Measurements from ENCODE around the gene ANO10.
"Not testable (repeated sequence)": the region's sequence is repeated elsewhere in the genome, so short reads cannot be mapped to it uniquely, and the experiment has no call there.

Gene ANO10

DNA sequence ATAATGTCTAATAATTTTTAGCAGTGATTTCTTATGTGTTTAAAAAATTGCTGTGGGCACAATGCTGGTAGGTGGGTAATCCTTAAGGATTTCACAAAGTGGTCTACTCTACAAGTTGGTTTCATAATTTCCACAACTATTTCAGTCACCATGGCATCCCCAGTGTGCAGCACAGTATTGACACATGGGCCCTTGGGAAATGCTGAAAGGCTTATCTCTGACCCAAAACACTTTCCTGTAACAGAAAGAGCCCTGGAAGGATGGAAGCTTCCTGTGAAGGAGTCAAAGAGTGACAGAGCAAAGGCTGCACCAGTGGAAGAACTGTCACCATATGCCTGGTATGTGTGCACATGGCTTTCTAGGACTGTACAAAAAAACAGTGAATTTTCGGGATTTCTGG, 153.7 kb downstream of the ANO10 start:
- no peak for DNase-seq

DNA sequence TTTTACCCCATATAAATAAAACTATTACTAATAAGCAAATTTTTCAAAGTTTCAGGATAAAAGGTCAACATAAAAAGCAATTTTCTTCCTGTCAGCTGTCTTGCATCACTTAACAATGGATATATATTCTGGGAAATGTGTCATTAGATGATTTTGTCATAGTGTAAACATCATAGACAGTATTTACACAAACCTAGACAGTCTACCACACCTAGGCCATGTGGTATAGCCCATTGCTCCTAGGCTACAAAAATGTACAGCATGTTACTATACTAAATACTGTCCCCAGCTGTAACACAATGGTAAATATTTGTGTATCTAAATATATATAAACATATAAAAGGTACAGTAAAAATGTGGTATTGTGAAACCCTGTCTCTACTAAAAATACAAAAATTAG, 156.7 kb downstream of the ANO10 start:
- no peak for DNase-seq

DNA sequence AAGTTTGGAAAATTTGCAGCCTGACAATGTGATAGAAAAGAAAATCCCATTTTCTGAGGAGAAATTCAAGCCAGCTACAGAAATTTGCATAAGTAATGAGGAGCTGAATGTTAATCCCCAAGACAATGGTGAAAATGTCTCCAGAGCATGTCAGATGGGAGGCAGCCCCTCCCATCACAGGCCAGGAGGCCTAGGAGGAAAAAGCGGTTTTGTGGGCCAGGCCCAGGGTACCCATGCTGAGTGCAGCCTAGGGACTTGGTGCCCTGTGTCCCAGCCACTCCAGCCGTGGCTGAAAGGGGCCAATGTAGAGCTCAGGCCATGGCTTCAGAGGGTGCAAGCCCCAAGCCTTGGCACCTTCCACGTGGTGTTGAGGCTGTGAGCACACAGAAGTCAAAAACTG, 159.2 kb downstream of the ANO10 start:
- DNase-seq: not testable (repeated sequence)

DNA sequence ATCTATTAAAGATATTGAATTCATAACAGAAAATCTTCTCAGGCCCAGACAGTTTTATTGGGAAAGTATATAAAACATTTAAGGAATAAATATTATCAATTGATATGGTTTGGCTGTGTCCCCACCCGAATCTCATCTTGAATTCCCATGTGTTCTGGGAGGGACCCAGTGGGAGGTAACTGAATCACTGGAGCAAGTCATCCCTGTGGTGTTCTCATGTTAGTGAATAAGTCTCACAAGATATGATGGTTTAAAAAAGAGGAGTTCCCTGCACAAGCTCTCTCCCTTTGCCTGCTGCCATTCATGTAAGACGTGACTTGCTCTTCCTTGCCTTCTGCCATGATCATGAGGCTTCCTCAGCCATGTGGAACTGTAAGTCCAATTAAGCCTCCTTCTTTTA, 160.5 kb downstream of the ANO10 start:
- DNase-seq: no peak

- not testable (repeated sequence) for DNase-seq
Observed at GRCh38 chr3:43457038-43457437, 164.8 kb downstream of the ANO10 start.

DNA sequence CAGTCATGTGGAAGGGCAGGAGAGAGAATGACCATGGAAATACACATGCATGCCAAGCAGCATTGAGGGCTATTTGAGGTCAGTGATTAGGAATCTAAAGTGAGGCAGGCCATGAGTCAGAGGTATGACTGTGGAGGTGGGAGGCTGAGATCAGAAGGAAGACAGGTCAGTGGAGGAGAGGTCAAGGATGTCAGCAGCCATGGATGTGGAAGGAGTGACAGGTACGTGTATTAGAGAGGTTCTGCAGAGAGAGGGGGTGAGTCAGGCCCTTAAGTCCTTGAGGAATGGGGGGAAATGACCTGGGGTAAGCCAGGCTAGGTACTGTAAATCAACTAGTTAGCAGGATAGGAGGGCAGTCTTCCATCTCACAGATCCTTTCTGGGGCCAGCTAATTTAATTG, 166.6 kb downstream of the ANO10 start:
- DNase-seq: no peak

DNA sequence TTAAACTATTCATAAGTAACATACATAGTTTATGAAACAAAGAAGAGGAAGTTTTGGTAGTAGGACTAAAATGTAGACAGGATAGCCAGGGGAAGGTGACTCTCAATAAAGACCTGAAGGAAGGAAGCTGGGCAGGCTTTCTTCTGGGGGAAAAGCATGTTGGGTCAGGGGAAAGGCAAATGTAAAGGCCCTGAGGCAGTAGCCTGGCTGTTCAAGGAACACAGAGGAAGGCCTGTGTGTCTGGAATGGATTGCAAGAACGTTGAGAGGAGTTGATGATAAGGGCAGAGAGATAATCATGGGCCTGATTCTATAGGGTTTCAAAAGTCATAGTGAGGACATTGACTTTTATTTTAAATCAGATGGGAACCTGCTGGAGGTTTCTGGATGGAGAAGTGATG, 167.8 kb downstream of the ANO10 start:
- DNase-seq: no peak

DNA sequence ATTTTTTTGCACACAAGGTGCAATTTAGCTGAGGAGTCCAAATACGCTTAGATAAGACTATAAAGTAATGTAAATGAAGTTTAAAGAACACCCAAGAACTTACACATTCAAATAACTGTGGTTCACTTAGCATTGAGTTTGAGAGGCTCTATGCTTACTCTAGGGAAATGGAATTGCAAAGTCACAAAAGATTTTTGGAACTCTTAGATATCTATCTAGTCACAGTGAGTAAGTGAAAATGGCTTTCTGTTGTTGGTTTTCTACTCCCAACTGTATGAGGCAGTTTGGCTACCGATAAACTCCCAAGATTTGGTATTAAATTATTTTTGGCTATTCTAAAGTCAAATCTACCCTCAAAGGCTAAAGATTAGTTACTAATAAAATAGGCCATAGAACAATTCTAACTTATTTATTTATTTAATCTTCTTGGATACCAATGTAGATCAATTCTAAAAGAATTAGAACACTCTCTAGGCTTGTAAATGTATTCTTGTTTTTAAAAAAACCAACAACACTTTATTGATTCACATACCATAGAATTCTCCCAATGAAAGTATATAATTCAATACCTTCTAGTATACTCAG, 170.0 kb downstream of the ANO10 start:
- DNase-seq: no peak

DNA sequence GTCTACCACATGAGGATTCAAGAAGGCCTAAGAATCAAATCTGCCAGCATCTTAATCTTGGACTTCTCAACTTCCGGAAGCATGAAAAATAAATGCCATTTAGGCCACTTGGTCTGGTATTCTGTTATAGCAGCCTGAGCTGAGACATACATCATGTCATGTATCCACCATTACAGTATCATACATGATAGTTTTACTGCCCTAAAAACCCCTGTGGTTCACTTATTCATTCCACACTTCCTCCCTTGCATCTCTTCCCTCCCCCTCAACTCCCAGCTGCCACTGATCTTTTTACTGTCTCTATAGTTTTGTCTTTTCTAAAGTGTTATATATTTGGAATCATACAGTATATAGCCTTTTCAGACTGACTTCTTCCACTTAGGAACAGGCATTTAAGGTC, 173.7 kb downstream of the ANO10 start:
- no peak for DNase-seq

DNA sequence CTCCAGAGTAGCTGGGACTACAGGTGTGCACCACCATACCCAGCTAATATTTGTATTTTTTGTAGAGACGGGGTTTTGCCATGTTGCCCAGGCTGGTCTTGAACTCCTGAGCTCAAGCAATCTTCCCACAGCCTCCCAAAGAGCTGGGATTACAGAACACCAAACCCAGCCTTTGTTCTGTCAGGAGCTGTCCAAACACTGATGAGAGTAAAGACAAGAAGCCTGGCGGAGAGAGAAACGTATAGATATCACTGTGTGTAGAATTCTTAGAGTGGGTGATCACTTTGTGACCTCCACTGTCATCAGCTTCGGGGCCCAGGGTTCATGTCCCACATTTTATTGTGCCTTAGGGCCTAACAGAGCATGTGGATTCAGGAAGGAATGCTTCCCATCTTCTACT, 176.0 kb downstream of the ANO10 start:
- DNase-seq: no peak

DNA sequence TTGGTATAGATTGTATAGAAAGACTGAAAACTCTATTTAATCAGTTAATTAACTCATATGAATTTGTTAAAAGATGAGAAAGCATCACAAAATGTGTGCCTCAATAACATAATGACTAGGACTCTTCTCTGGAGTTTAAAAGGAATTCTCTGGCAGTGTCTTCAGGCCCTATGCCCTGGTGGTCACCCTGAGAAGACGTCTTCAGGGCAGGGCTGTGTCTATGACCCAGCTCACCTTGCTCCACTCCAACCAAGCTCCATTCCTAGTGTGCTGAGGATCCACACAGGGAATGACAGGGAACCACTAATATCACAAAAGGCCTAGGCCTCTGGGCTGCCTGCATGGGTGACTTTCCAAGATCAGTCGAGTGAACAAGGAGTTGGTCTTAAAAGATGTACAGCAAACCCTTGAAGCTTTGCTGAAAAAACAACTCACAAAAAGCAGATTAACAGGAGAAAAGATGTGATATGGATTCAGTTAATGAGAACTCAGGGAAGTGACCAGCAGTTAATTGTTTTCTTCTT, 178.9 kb downstream of the ANO10 start:
- no peak for DNase-seq

- DNase-seq: no peak
Observed at GRCh38 chr3:43436507-43437140, 185.2 kb downstream of the ANO10 start.

DNA sequence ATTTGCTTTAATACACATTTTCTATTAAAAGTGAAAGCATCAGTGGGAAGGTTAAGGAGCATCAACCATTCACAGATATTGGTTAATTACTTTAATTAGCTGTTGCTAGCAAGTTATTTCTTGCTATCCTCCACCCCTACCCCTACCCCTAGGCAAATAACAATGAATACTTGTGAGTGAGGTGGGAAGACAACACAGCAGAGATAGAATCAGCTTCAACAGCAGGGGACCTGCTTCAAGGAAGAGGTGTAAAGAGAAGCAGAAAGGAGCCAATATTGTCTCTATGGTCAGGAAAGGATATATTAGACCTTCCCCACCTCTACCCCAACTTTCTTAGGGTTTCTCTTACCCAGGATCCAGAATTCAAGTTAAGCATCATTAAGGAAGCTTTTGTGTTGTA, 186.1 kb downstream of the ANO10 start:
- no peak for DNase-seq

- no peak for DNase-seq
Observed at GRCh38 chr3:43434431-43434830, 187.4 kb downstream of the ANO10 start.

GRCh38 chr3:43432462-43432861, 189.3 kb downstream of the ANO10 start:
- no peak for DNase-seq

GRCh38 chr3:43426388-43426787, 195.4 kb downstream of the ANO10 start:
- DNase-seq: no peak

- DNase-seq: no peak
Observed at GRCh38 chr3:43425829-43426228, 196.0 kb downstream of the ANO10 start.

- DNase-seq: no peak
Observed at GRCh38 chr3:43423639-43424038, 198.2 kb downstream of the ANO10 start.

- no peak for DNase-seq
Observed at GRCh38 chr3:43423142-43423541, 198.7 kb downstream of the ANO10 start.

DNA sequence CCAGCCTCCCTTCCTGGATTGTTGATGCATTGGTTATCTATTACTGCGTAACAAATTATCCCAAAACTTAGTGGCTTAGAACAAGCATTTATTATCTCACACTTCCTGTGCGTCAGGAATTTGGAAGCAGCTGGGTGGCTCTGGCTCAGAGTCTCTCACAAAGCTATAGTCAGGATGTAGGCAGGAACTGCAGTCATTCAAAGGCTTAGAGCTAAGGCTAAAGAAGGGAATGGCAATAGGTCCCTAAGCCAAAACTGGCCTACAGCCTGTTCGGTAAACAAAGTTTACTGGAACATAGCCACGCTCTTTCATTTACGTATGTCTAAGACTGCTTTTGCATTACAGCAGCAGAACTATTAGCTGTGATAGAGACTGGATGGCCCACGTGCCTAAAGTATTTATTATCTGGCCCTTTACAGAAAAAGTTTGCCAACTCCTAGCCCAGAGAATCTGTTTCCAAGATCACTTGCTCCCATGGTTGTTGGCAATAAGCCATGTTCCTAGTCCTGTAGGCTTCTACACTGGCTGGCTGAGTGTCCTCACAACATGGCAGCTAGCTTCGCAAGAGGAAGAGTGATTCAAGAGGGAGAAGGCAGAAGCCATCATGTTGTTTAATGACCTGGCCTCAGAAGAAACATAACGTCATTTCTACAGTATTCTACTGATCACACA, 203.1 kb downstream of the ANO10 start:
- DNase-seq: no peak

- no peak for DNase-seq
Observed at GRCh38 chr3:43417133-43417532, 204.7 kb downstream of the ANO10 start.

DNA sequence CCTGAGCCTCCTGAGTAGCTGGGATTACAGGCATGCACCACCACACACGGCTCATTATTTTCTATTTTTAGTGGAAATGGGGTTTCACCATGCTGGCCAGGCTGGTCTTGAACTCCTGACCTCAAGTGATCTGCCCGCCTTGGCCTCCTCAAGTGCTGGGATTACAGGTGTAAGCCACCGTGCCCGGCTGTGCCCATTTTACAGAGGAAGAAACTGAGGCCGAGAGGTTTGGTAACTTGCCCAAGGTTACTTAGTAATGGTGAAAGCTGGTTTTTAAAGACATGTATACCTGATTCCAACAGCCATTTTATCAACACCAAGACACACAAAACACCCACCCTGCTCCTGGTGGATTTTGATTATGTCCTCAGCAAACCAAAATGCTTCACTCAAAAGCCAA, 206.7 kb downstream of the ANO10 start:
- no peak for DNase-seq

GRCh38 chr3:43413676-43414368, 208.0 kb downstream of the ANO10 start:
- no peak for DNase-seq

DNA sequence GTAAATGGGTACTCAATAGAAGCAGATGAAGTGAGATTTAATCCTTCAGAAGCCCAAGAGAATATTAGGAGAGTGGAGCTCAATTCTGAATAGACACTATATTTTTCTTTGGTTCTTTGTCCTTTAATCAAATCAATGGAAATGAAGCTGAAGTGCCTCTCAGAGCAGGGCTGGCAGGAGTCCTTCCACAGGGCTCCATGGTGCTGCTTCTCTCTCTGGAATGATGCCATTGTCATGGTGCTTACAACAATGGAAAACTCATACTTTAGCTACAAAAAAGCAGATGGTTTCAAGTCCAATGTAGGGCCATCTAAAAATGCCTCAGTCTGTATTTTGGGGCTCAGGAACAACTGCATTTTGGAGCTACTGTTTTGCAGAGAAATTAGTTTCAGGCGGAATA, 210.4 kb downstream of the ANO10 start:
- DNase-seq: no peak
